ENCODE measurements around the gene ZNF462. TPM values are rescaled to one million over a fixed set of nuclear protein-coding genes. Genes with fewer than 3 reads are reported as not detected.

Gene ZNF462
- total and polyA plus RNA-seq, 2 of the 13 experiments (the other 11 are each of a cell fraction or from before 2014, with no cell fraction given): not detected

DNA sequence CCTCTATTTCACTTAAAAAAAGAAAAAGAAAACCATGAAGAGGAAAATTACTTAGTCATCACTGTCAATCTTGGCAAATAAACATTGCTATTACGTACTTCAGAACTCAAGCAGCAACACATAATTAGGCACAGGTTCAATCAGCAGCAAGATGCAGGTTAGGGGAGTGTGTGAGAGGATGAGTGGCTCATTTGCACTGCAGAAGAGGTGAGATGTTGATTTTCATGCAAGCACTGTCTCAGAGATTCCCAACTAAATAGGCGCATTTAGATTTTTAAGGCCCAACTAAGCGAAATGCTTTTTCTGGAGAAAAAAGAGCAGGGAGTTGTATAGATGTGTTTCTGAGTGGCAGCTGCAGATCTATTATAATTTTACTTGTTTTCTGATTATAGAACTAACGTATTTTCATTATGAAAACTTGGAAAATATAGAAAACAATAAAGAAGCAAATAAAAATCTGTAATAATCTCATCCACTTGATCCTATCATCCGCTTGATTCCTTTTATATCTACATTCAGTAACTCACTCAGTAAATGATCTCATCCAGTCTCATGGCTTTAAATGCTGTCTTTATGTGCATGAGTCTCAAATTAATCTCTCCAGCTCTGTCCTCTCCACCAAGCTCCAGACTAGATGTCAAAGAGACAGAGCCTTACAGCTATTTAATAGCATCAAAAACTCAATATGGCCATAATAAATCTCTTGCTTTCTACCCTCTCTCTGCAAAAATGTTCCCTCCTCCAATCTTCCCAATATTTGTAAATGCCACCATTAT lies 162.5 kb downstream of the ZNF462 start (continued):
- no peak for TF ChIP-seq ZNF724P (CRISPR knock-in tag; IDR thresholded peaks at IDR 0.05; ENCODE audit: borderline replicate concordance)
- TF ChIP-seq ZNF782 (CRISPR knock-in tag; IDR thresholded peaks at IDR 0.05; ENCODE audit: borderline replicate concordance): no peak

DNA sequence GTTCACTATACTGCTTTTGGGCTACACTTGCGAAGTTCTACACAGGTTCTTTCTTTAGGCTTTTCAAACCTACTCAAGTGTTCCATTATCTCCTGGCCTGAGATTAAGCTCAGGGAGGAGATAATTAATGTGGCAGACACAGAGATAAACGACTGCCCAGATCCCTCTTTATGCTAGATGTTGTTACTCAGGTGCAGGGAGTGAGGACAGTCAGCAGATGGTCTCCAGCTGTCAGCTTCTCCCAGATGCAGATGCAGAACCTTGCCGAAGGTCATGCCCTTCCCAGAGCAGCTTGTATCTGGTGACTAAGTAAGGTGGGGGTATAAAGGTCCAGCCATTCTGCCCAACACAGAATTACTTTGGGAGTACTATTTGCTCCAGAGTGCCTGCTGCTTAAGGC lies 166.2 kb downstream of the ZNF462 start:
- no peaks in the 10 kb centered on the region for H3K36me3 ChIP-seq (replicated peaks in 1 of 2; ENCODE audit: control insufficient read depth in 1 of 2, insufficient read depth in 2 of 2, low read length in 2 of 2)
- H3K9me3 ChIP-seq (ENCODE audit: low read length): peaks cover 11% of the 10 kb centered on the region
- H4K20me1 ChIP-seq (ENCODE audit: insufficient read depth, low read length): no peaks in the 10 kb centered on the region
- H3K9ac ChIP-seq (ENCODE audit: insufficient read depth, low read depth, low read length): no peak overlapping the region
- intact Hi-C loops (cut with micrococcal nuclease; ENCODE audit: unreplicated experiment): no loop called here
- no peak for DNase-seq (ENCODE audit: low spot score)
- POLR2A ChIA-PET: no interaction called here
- in situ Hi-C loops (cut with HindIII; ENCODE audit: extremely low pct_ligation_motif_present, low pct_unique_long_range_greater_than_20kb): no loop called here
- CTCF ChIA-PET (ENCODE audit: low intra/inter-chr PET ratio, low total read pairs): no interaction called here
- FAIRE-seq: no peak
- no peak overlapping the region for H3K27ac ChIP-seq (ENCODE audit: extremely low read length, insufficient read depth, low read length)
- no peaks in the 10 kb centered on the region for H3K79me2 ChIP-seq (ENCODE audit: insufficient read depth, low read length)
- H3K4me3 ChIP-seq (replicated peaks in 1 of 3; ENCODE audit: insufficient read depth in 1 of 3, low read depth in 2 of 3, low read length in 3 of 3): no peak overlapping the region
- H3K4me1 ChIP-seq (ENCODE audit: insufficient read depth, low read length): no peaks in the 10 kb centered on the region
- BruUV-seq (replicated peaks): no TSS peak
- WGBS (ENCODE audit: low lambda C conversion rate): 2% methylated on average over 2 of the region's 3 CpGs
- H3K27me3 ChIP-seq (ENCODE audit: control insufficient read depth in 1 of 2, insufficient read depth in 2 of 2, low read length in 2 of 2): no peaks in the 10 kb centered on the region
- no peak for TF ChIP-seq MTA1 (CRISPR knock-in tag; IDR thresholded peaks at IDR 0.05; ENCODE audit: borderline replicate concordance)
- TF ChIP-seq PRPF4 (IDR thresholded peaks at IDR 0.05; ENCODE audit: low read depth, low read length, poor library complexity, severe bottlenecking): no peak
- TF ChIP-seq NBN (conservative IDR thresholded peaks at IDR 0.05): no peak
- no peak for TF ChIP-seq ELF1 (CRISPR knock-in tag; IDR thresholded peaks at IDR 0.05)
- no peak for TF ChIP-seq ZNF335 (CRISPR knock-in tag; IDR thresholded peaks at IDR 0.05)
- TF ChIP-seq, protein P1, sequence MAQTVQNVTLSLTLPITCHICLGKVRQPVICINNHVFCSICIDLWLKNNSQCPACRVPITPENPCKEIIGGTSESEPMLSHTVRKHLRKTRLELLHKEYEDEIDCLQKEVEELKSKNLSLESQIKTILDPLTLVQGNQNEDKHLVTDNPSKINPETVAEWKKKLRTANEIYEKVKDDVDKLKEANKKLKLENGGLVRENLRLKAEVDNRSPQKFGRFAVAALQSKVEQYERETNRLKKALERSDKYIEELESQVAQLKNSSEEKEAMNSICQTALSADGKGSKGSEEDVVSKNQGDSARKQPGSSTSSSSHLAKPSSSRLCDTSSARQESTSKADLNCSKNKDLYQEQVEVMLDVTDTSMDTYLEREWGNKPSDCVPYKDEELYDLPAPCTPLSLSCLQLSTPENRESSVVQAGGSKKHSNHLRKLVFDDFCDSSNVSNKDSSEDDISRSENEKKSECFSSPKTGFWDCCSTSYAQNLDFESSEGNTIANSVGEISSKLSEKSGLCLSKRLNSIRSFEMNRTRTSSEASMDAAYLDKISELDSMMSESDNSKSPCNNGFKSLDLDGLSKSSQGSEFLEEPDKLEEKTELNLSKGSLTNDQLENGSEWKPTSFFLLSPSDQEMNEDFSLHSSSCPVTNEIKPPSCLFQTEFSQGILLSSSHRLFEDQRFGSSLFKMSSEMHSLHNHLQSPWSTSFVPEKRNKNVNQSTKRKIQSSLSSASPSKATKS (CRISPR knock-in tag; IDR thresholded peaks at IDR 0.05): no peak
- TF ChIP-seq FOXK1 (CRISPR knock-in tag; IDR thresholded peaks at IDR 0.05; ENCODE audit: borderline replicate concordance, low read depth): no peak
- no peak for TF ChIP-seq TAF1 (CRISPR knock-in tag; IDR thresholded peaks at IDR 0.05)
- no peak for TF ChIP-seq DNMT3B (CRISPR knock-in tag; conservative IDR thresholded peaks at IDR 0.05)
- no peak for TF ChIP-seq SAFB2 (CRISPR knock-in tag; IDR thresholded peaks at IDR 0.05; ENCODE audit: borderline replicate concordance, low read depth)
- TF ChIP-seq ZNF546 (CRISPR knock-in tag; conservative IDR thresholded peaks at IDR 0.05): no peak
- TF ChIP-seq NFIC (IDR thresholded peaks at IDR 0.05; ENCODE audit: low read length): no peak
- TF ChIP-seq MYC (CRISPR knock-in tag; IDR thresholded peaks at IDR 0.05; ENCODE audit: borderline replicate concordance): no peak
- no peak for TF ChIP-seq HMG20B (CRISPR knock-in tag; conservative IDR thresholded peaks at IDR 0.05)
- no peak for TF ChIP-seq ZNF468 (CRISPR knock-in tag; IDR thresholded peaks at IDR 0.05)
- TF ChIP-seq, protein P2, sequence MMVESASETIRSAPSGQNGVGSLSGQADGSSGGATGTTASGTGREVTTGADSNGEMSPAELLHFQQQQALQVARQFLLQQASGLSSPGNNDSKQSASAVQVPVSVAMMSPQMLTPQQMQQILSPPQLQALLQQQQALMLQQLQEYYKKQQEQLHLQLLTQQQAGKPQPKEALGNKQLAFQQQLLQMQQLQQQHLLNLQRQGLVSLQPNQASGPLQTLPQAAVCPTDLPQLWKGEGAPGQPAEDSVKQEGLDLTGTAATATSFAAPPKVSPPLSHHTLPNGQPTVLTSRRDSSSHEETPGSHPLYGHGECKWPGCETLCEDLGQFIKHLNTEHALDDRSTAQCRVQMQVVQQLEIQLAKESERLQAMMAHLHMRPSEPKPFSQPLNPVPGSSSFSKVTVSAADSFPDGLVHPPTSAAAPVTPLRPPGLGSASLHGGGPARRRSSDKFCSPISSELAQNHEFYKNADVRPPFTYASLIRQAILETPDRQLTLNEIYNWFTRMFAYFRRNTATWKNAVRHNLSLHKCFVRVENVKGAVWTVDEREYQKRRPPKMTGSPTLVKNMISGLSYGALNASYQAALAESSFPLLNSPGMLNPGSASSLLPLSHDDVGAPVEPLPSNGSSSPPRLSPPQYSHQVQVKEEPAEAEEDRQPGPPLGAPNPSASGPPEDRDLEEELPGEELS (CRISPR knock-in tag; IDR thresholded peaks at IDR 0.05): no peak
- TF ChIP-seq ELF4 (CRISPR knock-in tag; IDR thresholded peaks at IDR 0.05; ENCODE audit: borderline replicate concordance): no peak
- no peak overlapping the region for H2AFZ ChIP-seq (ENCODE audit: low read length)
- ATAC-seq: no peak
- H3K4me2 ChIP-seq (ENCODE audit: low read depth, low read length): no peak overlapping the region
